ENCODE measurements around the gene TNNT2.

TNNT2 gene

DNA sequence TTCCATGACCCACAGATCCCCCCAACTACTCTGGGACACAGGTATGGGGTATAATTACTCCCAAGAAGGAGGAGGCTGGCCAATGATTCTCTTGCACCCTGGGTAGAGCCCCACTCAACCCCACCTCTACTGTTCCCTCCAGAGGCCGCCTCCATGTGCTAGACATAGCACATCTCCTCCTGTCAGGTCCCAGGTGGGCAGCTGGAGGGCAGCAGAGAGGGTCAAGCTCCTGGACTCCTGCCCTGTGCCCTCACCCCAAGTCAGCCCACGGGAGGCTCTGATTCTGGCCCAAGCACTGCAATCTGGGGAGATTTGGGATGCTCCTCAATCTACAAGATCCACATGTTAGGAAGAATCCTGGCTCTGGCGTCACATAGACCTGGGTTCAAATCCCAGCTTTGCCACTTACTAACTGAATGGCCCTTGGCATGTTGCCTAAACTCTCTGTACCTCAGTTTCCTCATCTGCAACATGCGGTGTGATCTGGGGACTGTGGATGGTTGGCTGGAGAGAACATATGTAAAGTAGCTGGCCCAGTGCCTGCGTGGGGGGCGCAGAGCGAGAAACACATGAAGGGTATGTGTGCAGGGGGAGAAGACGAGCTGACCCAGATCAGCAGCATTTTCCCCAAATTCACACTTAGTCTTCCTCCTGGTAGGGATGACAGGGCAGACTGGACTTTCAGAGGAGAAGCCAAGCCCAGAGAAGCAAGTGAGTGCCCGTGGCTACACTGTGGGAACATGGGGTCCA is 23.2 kb downstream of the TNNT2 start:
- DNase-seq, result no peak

DNA sequence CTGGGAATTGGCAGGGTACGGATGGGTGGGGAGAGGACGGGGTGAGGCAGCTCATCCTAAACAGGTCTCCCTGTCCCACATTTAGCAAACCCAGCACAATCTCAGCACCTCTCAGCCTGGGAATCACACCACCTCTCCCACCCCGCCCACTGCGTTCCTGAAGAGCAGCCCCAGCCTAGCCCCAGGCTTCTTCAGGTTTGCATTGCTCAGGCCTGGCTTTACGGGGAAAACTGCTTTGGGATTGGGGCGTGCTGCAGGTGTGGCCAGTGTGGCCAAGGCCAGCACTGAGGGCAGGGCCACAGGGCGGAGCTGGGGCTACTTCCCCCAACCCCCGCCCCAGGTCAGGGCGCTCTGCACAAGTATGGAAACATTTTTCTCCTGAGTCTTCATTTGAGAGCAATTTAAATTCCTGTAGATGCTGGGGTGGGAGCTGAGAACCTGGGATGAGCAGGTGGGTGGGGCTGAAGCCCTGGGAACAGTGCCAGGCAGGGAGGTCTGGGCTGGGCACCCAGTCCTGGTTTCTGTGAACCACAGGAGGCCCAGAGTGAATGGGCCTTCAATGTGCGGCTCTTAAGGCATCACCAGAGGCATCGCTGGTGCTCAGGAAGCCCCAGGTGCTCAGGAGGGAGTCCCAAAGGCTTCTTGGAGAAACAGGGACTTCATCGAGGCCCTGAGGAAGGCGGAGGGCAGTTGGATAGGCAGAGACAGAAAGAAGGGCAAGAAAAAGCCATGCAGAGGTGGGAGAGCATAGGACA is 24.1 kb downstream of the TNNT2 start:
- no peak for DNase-seq

DNA sequence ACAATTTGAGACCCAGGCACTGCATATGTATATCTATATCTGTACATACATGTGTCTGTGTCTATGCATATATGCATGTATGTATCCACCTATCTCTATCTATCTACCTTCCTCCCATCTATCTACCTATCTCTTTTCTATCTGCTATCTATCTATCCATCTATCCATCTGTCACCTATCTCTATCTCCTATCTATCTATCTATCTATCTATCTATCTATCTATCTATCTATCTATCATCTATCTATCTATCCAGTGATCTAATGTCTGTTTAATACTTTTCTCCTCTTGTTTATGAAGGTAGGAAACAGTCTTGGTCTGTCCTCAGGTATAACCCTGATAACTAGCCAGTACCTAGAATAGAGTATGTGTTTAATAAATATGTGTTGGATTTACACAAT is 25.9 kb downstream of the TNNT2 start:
- DNase-seq, result no peak

DNA sequence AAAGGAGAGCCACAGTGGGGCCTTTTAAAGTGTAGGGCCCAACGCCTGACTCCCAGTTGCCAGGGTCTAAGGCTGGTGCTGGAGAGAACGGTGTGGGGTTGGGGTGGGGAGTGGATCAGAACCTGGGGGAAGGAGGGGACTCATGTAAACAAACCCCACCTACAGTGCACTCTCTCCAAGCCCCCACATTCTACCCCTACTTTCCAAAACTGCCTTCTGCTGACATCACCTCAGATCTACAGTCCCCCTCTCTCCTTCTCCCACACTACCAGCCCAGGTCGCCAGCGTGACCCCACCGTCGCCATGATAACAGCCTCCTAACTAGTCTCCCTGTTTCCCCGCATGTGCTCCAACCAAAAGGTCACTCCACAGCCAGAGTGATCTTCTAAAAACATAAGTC is 26.6 kb downstream of the TNNT2 start:
- no peak for DNase-seq

DNA sequence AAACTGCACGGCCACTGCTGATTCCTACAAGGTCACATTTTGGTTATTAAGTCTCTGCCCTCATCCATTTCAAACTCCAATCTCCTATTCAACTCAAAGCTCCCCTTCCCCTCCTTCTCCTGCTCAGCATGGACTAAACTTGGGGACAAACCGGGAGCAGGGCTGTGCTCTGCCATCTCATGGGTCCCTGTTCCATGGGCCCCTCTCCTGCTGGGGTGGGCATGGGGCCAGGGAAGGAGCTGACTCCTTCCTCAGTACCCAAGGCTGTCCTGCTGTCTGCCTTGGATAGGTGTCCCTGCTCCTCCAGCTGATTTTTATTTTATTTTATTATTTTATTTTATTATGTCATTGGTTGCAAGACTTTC is 27.1 kb downstream of the TNNT2 start:
- DNase-seq, result no peak

DNA sequence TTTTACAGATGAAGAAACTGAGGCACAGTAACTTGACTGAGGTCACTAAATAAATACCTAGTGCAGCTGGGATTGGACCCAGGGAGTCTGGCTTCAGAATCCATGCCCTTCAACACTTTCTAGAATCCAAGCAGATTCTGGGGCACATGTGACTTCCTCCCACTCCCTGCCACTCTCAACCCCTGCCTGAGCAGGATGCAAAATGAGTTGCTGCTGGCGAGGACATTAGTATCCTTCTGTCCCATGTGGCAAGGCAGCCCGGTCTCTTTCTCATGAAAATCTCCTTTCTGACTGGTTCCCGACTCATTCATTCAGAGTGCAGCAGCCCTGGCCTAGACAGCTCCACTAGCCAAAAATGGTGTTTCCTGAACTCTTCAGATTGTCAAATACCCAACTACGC is 28.4 kb downstream of the TNNT2 start:
- no peak for DNase-seq

DNA sequence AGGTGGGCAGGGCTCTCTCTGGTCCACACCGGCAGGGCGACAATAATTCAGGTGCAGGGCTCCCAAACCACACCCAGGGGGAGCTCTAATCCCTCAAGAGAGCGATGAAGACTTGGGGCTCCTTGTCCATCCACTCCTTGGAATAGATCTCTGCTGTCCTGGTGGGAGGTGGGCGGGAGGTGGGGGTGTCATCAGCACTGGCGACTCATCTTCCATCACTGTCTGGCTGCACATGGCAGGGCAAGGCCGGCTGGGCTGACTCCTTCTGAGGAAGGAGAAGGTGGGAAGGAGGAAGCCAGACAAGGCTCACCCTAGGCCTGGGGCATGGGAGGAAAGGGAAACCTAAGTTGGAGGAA is 29.3 kb downstream of the TNNT2 start:
- no peak for DNase-seq

DNA sequence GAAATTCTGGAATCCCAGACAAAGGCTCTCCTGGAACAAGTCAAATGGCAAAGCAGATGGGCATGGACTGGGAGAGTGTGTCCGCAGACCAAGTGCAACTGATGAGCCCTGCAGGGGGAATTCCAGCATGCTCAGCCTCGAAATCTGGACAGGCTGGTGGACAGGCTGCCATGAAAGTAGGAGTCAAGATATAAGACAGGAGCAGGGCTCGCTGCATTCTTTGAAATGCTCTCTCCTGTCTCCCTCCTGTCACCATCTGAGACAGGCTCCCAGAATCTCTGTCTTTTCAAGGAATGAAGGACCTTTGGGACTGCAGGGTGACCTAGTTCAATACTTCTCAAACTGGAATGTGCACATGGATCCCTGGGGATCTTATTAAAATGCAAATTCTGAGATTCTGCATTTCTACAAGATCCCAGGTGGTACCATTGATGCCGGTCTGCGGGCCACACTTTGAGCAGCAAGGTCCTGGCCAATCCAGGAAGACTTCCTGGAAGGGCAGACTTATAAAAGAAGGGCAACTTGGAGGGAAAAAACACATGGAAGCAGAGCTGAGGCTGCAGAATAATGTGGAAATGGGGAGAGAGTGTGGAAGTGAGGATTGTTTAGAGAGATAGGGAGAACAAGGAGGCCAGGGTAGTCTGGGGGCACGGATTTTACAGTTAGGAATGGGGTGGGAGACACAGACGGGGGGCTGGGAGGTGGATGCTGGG is 29.8 kb downstream of the TNNT2 start:
- no peak for DNase-seq

DNA sequence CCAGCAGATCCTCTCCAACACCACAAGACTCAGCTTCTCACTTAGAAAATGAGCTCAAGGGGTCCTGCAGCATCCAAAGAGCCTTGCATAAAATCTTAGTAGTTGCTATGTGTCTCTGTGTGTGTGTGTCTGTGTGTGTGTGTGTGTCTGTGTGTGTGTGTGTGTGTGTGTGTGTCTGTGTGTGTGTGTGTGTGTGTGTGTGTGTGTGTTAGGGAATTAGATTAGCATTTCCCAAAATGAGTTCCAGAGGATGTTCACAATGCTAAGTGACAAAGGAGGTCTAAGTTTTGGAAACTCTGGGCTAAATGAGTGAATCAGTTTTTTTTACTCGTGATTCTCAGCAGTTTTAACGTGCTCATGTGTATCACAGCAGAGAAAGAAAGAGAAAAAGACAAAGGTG is 30.5 kb downstream of the TNNT2 start:
- no peak for DNase-seq

DNA sequence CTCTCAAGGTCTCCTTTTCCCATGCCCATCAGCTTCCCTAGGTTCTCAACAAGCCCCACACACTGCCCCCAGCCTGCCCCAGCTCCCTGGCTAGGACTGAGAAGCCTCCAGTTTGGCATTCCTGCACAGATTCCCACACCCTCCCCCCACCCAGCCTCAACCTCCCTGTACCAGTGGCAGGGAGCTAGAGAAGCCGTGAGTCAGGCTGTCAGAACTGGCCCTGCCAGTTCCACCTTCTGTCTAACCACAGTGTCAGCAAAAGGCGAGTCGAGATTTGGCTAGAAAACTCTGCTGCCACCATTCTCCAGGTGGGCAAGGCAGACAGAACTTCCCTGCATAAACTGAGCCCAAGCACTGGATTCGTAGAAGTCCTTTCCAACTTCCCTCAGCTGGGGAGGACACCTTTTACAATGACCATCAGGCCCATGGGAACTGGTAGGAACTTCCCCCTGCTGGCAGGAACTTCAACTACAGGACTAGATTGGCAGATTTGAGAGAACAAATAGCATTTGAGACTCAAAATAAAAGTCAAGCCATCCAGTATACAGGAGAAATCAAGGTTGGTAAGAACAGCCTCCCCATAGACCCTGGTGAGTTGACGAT is 31.0 kb downstream of the TNNT2 start:
- DNase-seq, result no peak

DNA sequence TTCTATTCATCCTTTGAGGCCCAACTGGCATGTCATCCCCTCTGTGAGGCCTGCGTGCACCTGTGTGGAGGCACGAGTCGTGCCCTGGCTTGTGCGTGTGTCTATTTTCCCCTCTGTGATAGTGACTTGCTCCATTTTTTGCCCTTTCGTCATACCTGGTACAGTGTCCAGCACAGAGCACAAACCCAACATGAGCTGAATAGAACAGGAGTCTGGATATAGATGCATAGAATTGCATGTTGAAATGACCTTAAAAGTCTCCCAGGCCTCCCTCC is 32.5 kb downstream of the TNNT2 start:
- no peak for DNase-seq

DNA sequence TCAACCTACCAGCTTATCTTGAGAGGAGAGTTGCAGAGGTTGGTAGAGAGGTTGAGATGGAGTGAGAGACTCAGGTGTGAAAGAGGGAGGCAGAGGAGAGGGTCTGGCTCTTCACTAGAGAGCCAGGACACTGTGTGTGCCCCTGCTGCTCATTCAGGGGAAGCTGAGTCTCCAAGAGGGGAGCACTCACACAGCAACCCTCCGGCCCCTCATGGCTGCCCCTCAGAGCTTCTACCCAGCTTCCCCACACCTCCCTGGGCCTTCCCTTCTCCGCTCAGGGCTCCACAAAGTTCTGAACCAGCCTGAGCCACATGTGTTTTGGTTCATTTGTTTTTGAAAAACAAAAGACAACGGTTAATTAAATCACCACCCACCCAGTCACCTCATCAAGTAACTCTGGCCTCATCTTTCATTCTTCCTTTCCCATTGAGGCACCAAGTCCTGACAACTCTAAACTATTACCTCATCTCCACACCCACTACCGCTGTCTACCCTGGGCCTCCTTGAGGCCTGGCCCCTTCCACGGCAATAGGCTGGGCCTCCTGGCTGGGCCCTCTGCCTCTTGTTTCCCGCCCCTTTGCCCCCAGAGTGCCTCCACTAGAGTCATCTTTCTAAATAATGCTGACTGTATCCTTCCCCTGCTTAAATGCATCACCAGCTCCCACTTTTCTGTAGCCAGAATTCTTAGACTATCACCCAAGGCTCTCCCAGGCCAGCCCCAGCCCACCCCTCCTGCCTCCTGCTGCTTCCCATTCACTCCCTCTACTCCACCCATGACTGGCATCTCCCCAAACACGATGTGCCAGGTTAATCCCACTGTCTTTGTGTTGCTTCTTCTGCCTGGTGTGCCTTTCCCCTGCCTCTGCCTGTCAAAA is 33.0 kb downstream of the TNNT2 start:
- DNase-seq, result no peak

DNA sequence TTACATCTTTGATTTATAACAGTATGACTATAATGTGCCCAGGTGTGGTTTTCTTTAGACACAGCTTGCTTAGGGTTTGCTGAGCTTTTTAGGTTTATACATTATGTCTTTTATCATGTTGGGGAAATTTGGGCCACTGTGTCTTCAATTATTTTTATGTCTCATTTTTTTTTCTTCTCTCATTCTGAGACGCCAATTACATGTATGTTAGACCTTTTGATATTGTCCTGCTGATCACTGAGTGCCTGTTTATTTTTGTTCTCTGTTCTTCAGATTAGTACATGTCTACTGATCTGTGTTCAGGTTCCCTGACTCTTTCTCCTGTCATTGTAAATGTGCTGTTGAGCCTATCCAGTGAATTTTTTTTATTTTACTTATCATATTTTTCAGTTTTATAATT is 36.1 kb downstream of the TNNT2 start:
- DNase-seq, result no peak

DNA sequence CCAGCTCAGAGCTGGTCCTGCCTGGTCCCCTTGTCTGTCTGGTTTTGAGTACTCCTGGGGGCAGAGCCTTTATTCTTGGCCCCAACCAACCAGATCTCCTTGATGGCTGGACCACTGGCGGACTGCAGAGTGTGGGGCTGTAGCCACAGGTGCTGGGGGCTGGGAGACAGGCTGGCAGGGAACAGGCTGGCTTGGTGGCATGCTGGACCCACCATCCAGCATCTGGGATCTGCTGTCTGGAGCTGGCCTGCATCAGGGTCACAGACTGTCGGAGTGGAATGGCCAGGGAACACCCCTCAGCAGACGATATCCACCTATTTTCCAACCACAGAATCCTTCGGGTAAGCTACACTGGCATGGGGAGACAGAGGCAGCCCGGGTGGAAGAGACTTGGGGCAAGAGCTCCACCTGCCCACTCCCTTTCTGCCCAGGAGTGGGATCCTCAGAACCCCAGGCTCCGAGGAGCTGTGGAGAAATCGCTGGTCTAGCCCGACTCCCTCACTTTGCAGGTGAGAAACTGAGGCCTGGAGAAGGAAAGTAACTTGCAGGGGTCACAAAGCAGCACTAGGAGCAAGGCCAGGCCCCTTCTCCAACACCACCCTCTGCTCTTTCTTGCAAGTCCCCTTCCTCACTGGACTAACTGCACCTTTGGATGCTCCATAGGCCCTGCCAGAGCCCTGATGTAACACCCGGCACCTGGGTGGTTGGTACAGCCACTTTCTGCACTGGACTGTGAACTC is 40.6 kb downstream of the TNNT2 start:
- DNase-seq, result no peak

DNA sequence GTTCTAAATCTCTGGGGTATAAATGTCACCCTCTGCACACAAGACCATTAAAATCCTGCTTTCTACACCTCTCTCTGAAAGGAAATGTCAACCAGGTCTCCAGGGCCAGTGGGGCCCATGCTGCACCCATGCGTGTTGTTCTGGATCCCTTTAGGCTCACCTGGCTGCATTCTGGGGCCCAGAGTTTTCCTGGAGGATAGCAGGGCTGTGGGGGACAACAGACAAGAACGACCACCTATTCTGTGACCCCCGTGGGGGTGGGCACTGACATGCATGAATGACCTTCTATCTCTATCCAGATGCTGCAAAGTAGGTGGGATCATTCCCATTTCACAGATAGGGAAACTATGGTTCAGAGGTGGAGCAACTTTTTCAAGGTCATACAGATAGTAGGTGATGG is 41.6 kb downstream of the TNNT2 start:
- no peak for DNase-seq

DNA sequence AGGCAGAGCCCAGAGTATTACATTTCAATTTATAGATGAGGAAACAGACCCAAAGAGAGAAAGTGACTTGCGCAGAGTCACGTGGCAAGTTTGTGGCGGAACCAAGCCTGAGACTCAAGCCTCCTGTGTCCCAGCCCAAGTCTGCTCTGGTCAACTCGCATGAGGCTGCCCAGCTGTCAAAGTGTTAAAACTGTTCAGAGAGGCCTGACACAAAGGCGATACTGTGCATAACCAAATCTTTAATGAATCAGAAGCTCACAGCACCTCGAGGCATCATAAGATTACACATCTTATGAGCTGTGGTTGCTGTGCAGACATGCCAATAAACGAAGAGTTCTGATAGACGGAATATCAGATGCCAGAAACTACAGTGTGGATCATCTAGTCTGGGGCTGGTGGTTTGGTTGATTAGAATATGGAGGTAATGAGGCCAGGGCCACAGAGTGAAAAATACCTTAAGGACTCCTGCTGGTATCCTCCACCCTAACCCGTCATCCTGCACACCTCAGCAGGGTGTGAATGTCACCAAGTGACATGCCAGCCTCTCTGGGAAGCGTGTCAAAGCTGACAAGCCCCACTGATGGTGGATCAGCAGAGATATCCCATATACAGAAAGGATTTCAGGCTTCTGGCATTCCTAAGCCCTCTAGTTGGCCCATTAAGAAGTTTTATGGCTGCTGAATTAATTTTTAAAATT is 42.2 kb downstream of the TNNT2 start:
- no peak for DNase-seq

DNA sequence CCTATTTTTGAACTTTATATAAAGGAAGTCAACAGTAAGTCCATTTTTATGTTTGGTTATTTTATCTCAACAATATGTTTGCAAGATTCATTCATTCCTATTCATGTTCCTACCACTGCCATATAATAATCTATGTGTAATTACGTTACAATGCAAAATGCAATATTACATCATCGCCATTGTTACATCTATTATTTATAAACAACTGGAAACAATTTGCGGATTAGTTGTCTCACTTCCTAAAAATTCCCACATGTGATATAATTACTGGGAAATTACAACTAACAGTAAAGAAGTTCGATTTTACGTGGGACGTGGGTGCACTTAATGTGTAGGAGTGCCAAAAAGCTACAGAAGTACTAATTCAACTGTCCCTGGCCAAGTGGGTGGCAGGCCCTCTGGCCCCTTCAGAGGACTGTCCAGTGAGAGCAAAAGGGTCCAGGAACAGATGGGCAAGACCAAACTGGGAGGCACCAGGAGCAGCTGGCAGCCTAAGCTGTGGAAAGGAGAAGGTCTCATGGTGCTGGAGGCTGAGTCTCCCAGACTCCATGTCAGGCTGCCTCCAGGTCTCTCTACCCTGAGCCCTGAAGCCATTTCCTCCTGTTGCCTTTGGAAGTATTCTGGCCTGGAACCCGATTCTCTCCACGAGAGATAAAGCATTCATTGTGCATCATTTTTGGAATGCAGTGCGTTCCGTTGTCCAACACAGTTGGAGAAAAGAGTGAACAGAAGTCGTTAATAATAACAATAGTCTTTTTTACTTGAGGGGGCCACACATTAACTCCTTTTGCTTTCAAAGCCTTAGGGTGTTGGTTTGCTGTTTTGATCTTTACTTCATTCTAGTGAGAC is 42.9 kb downstream of the TNNT2 start:
- no peak for DNase-seq

DNA sequence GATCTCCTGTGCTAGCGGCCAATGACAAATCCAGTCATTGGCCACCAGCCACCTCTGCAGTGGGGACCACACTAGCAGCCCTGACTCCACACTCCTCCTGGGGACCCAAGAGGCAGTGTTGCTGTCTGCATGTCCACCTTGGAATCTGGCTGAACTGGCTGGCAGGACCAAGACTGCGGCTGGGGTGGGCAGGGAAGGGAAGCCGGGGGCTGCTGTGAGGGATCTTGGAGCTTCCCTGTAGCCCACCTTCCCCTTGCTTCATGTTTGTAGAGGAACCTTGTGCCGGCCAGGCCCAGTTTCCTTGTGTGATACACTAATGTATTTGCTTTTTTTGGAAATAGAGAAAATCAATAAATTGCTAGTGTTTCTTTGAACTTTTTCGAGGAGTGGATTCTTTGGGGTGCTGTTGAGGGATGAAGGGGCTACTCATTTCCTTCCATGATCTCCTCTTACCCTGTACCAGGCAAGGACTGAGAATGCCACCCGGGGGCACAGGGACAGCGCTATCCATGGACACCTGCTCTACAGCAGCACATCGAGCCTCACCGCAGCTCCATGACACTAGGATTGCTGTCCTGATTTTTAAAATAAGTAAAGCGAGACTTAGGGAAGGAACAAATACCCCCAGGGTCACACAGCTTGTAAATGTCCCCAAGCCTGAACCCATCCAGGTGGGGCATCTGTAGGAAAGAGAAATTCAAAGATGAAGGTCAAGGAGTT is 44.7 kb downstream of the TNNT2 start:
- no peak for DNase-seq

DNA sequence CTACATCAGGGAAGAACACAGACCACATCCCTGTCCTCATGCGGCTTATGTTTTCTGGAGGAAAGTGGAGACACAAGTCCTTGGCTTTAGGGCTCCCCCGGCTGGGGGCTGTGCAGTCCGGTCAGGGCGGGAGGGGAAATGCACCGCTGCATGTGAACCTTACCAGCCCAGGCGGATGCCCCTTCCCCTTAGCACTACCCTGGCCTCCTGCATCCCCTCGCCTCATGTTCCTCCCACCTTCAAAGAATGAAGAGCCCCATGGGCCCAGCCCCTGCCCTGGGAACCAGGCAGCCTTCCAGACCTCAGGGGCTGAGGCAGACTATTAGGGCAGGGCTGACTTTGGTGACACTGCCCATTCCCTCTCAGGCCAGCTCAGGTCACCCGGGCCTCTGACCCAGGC is 45.5 kb downstream of the TNNT2 start:
- DNase-seq, result no peak

DNA sequence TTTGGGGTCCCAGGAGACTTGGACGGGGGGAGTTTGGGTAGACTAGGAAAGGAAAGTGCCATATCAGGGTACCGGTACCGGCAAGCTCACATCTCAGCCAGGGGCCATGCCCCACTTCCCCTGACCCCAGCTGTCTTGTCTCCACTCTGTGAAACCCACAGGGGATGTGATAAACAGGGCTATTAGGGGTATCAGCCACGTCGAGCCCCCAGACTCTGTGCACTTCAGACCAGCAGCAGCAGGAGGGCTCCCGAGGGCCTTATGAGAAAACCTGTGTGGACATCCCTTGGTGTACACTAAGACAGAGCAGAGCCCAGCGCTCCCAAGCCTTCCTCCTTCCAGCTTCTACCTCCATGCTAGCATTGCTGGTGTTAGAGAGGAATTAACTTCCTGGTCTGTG is 46.3 kb downstream of the TNNT2 start:
- DNase-seq, result no peak

Data from bone marrow (tissue), 2 donors.